Measurements from ENCODE around the gene DAP3. TPM values are rescaled to one million over a fixed set of nuclear protein-coding genes. Genes with fewer than 3 reads are reported as not detected.

Gene DAP3
- total and polyA plus RNA-seq, 2 of the 13 experiments (the other 11 are each of a cell fraction or from before 2014, with no cell fraction given): 129 to 133 TPM

GRCh38 chr1:155745284-155746228 lies 56.7 kb downstream of the DAP3 start (continued):
- peak; percentile 13; the same call in 1 of the 2 replicates for TF ChIP-seq CREB1 (IDR thresholded peaks at IDR 0.05)
- peak; percentile 57; the same call in 1 of the 2 replicates for TF ChIP-seq CREB1 (CRISPR knock-in tag; IDR thresholded peaks at IDR 0.05)
- TF ChIP-seq UBTF (CRISPR knock-in tag; IDR thresholded peaks at IDR 0.05): peak; percentile 65
- 0 out of 2 replicates have a peak, but pooled peaks have one; percentile 24 for TF ChIP-seq RAD21 (CRISPR knock-in tag; IDR thresholded peaks at IDR 0.05)
- 0 out of 2 replicates have a peak, but pooled peaks have one; percentile 50 for TF ChIP-seq ZNF510 (CRISPR knock-in tag; IDR thresholded peaks at IDR 0.05; ENCODE audit: low read depth)
- TF ChIP-seq ZNF761 (CRISPR knock-in tag; conservative IDR thresholded peaks at IDR 0.05): 0 out of 2 replicates have a peak, but pooled peaks have one; percentile 57
- peak; percentile 55; the same call in 1 of the 2 replicates for TF ChIP-seq IKZF5 (CRISPR knock-in tag; IDR thresholded peaks at IDR 0.05)
- peak; percentile 84 for TF ChIP-seq SAP130 (CRISPR knock-in tag; IDR thresholded peaks at IDR 0.05; ENCODE audit: low read depth)
- TF ChIP-seq AGO2 (optimal IDR thresholded peaks at IDR 0.05; ENCODE audit: low read depth, low read length): peak; percentile 43
- TF ChIP-seq ZNF343 (CRISPR knock-in tag; IDR thresholded peaks at IDR 0.05): 0 out of 2 replicates have a peak, but pooled peaks have one; percentile 36
- TF ChIP-seq PHF20 (CRISPR knock-in tag; IDR thresholded peaks at IDR 0.05): peak; percentile 74
- TF ChIP-seq ZFP91 (CRISPR knock-in tag; IDR thresholded peaks at IDR 0.05; ENCODE audit: borderline replicate concordance): peak; percentile 66; the same call in 1 of the 2 replicates
- TF ChIP-seq KAT7 (CRISPR knock-in tag; IDR thresholded peaks at IDR 0.05; ENCODE audit: borderline replicate concordance): 0 out of 2 replicates have a peak, but pooled peaks have one; percentile 46
- TF ChIP-seq NFYC (CRISPR knock-in tag; IDR thresholded peaks at IDR 0.05): peak; percentile 83
- TF ChIP-seq POGK (CRISPR knock-in tag; conservative IDR thresholded peaks at IDR 0.05): 0 out of 2 replicates have a peak, but pooled peaks have one; percentile 65
- TF ChIP-seq SALL1 (CRISPR knock-in tag; IDR thresholded peaks at IDR 0.05): peak; percentile 86
